OCI-LY3 (cell line): ENCODE data around the gene RHBDL1.

ENCODE experiments used
- CTCF ChIP-seq: fragments of 200-600, 300-600 bp; sonication (generic); IDR thresholded peaks from 2 replicates; pipeline ENCODE4 v1.5.1; 2014; ENCODE audit warnings: antibody characterized with exemption, low read length, low read depth
- EZH2phosphoT487 ChIP-seq: fragments of 200-600 bp; shearing (Covaris generic); IDR thresholded peaks from 2 replicates; pipeline ENCODE4 v1.6.1; 2018; ENCODE audit warnings: antibody characterized with exemption, mixed run types, low read depth

GRCh38 chr16:716768-717325 is 41.4 kb downstream of the RHBDL1 start:
- TF ChIP-seq CTCF = no peak
- no peak for TF ChIP-seq EZH2phosphoT487
